Testis (tissue), 2 donors: Measurements from ENCODE around the gene CHN2.

ENCODE experiments used
- CTCF ChIP-seq, 3 experiments: fragments of 450-650 bp in 2 of 3; fragments of 200-600 bp in 1 of 3; sonication (generic) in 1 of 3; IDR thresholded peaks; one replicate each; pipeline ENCODE4 v1.5.1; 2016 to 2019; ENCODE audit warnings: antibody characterized with exemption in 3 of 3, mild to moderate bottlenecking in 2 of 3, moderate library complexity in 1 of 3
- POLR2A ChIP-seq: fragments of 450-650 bp; IDR thresholded peaks from one replicate; pipeline ENCODE4 v1.6.1; 2017; ENCODE audit warnings: antibody characterized with exemption, mild to moderate bottlenecking, moderate library complexity

DNA sequence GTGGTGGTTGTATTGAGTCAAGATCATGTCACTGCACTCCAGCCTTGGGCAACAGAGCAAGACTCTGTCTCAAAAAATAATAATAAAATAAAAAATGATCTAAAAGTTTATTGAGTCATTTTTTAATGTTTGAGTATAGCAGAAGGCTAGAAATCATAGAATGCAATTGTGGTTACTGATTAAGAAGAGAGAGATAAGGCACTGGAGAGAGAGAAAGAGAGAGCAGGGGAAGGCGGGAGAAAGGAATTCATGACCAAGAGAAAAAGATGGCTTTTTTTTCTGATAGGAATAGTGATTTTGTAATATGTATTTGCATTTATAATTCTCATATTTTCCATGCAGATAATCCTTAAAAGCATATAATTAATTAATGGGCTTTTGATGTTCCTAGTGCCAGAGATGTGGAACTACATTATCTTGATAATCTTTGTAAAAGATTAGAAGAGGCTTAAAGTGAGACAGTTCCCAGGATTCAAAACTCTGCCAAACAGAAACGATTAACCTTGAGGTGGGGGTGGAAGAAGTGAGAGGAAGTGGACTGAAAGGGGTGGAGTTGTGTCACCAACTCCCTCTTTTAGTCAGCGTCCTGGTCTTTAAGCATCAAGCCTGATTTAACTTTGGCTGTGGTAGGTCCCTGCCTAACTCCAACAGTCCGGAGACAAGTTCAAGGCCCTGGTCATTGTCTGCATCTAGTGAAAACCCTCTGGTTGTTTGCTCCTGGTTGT lies 76.2 kb downstream of the CHN2 start:
- TF ChIP-seq POLR2A, result no peak
- no peak for TF ChIP-seq CTCF (IDR thresholded peaks at IDR 0.05)
